Anterior cingulate cortex (tissue), 58 donors: ENCODE results near the gene RAB18.
"Not testable (repeated sequence)": the region's sequence is repeated elsewhere in the genome, so short reads cannot be mapped to it uniquely, and the experiment has no call there.

Source experiments
- DNase-seq, 58 donors: peaks; one replicate each; lab custom pipeline; 2025; lab: John Stamatoyannopoulos, UW

RAB18 gene

GRCh38 chr10:27504007-27504807 is at the start of gene RAB18:
TSS of gene RAB18 (plus strand) at chr10:27504304. CDS start at chr10:27504370, 66 bp downstream.
- peak; percentile 80 to 98 (median 95) for DNase-seq

- DNase-seq: no peak
Measured at GRCh38 chr10:27454837-27455236, 49.3 kb upstream of the RAB18 start.

GRCh38 chr10:27457261-27457945 is 46.7 kb upstream of the RAB18 start:
- no peak for DNase-seq

- no peak for DNase-seq
Measured at GRCh38 chr10:27457966-27458365, 46.1 kb upstream of the RAB18 start.

- DNase-seq: no peak
Measured at GRCh38 chr10:27461312-27461711, 42.8 kb upstream of the RAB18 start.

- DNase-seq: no peak
Measured at GRCh38 chr10:27463961-27464360, 40.1 kb upstream of the RAB18 start.

GRCh38 chr10:27464993-27465392 is 39.1 kb upstream of the RAB18 start:
- no peak for DNase-seq

- DNase-seq: not testable (repeated sequence)
Measured at GRCh38 chr10:27465596-27465995, 38.5 kb upstream of the RAB18 start.

- DNase-seq: no peak
Measured at GRCh38 chr10:27470885-27471284, 33.2 kb upstream of the RAB18 start.

- no peak for DNase-seq
Measured at GRCh38 chr10:27474741-27475140, 29.4 kb upstream of the RAB18 start.

- DNase-seq: no peak
Measured at GRCh38 chr10:27479016-27479415, 25.1 kb upstream of the RAB18 start.

- no peak for DNase-seq
Measured at GRCh38 chr10:27481486-27481885, 22.6 kb upstream of the RAB18 start.

GRCh38 chr10:27482984-27483956 is 20.8 kb upstream of the RAB18 start:
- DNase-seq: no peak

- no peak for DNase-seq
Measured at GRCh38 chr10:27485368-27485767, 18.7 kb upstream of the RAB18 start.

GRCh38 chr10:27485986-27486385 is 18.1 kb upstream of the RAB18 start:
- no peak for DNase-seq

GRCh38 chr10:27490807-27491206 is 13.3 kb upstream of the RAB18 start:
- no peak for DNase-seq

- DNase-seq: no peak
Measured at GRCh38 chr10:27494116-27494805, 9.8 kb upstream of the RAB18 start.

GRCh38 chr10:27496137-27496536 is 8.0 kb upstream of the RAB18 start:
- no peak for DNase-seq

- no peak for DNase-seq
Measured at GRCh38 chr10:27500096-27500495, 4.0 kb upstream of the RAB18 start.

GRCh38 chr10:27500886-27501285 is 3.2 kb upstream of the RAB18 start:
- no peak for DNase-seq
